Hepatocyte (in vitro differentiated cells): ENCODE measurements around the gene AMBRA1. TPM values are rescaled to one million over a fixed set of nuclear protein-coding genes. Genes with fewer than 3 reads are reported as not detected.

Experiments
- DNase-seq: peaks from one replicate; pipeline ENCODE4 v3.0.0-alpha.2; 2016; ENCODE audit warnings: low spot score
- H2AFZ ChIP-seq: fragments of 200-600 bp; sonication (generic); 2 replicates; pipeline ENCODE4 v1.6.0; 2016; ENCODE audit warnings: antibody characterized with exemption, mild to moderate bottlenecking
- H3K27ac ChIP-seq: fragments of 200-600 bp; sonication (generic); 2 replicates; pipeline ENCODE4 v1.5.1; 2016; ENCODE audit warnings: mild to moderate bottlenecking
- H3K27me3 ChIP-seq: fragments of 200-600 bp; sonication (generic); 2 replicates; pipeline ENCODE4 v1.6.1; 2016
- H3K36me3 ChIP-seq: fragments of 200-600 bp; sonication (generic); replicated peaks from 2 replicates; pipeline ENCODE4 v1.5.1; 2016; ENCODE audit warnings: low read depth; ENCODE audit not compliant: insufficient read depth
- H3K4me1 ChIP-seq: fragments of 200-600 bp; sonication (generic); 2 replicates; pipeline ENCODE4 v1.5.1; 2016; ENCODE audit warnings: mild to moderate bottlenecking, moderate library complexity; ENCODE audit not compliant: insufficient read depth
- H3K4me2 ChIP-seq: fragments of 200-600 bp; sonication (generic); 2 replicates; pipeline ENCODE4 v1.6.0; 2016
- H3K4me3 ChIP-seq: fragments of 200-600 bp; sonication (generic); 2 replicates; pipeline ENCODE4 v1.5.1; 2016; ENCODE audit warnings: mild to moderate bottlenecking
- H3K79me2 ChIP-seq: fragments of 200-600 bp; sonication (generic); 2 replicates; pipeline ENCODE4 v1.6.0; 2017; ENCODE audit warnings: mild to moderate bottlenecking
- H3K9me2 ChIP-seq: fragments of 200-600 bp; sonication (generic); replicated peaks from 2 replicates; pipeline ENCODE4 v1.6.0; 2017; ENCODE audit warnings: mild to moderate bottlenecking; ENCODE audit not compliant: insufficient read depth
- H3K9me3 ChIP-seq: fragments of 200-600 bp; sonication (generic); 2 replicates; pipeline ENCODE4 v1.5.1; 2016; ENCODE audit warnings: low read depth, mild to moderate bottlenecking
- H4K20me1 ChIP-seq: fragments of 200-600 bp; sonication (generic); 2 replicates; pipeline ENCODE4 v1.6.0; 2016; ENCODE audit warnings: mild to moderate bottlenecking; ENCODE audit not compliant: insufficient read depth, poor library complexity, severe bottlenecking
- CTCF ChIP-seq: fragments of 200-600 bp; sonication (generic); IDR thresholded peaks from 2 replicates; pipeline ENCODE4 v1.5.1; 2016; ENCODE audit warnings: antibody characterized with exemption, mild to moderate bottlenecking; ENCODE audit not compliant: poor library complexity
- EZH2 ChIP-seq: fragments of 200-600 bp; sonication (generic); IDR thresholded peaks from 2 replicates; pipeline ENCODE4 v1.6.1; 2016; ENCODE audit warnings: antibody characterized with exemption, mild to moderate bottlenecking, borderline replicate concordance
- EZH2phosphoT487 ChIP-seq: fragments of 200-600 bp; sonication (generic); IDR thresholded peaks from one replicate; pipeline ENCODE4 v1.6.1; 2018; ENCODE audit warnings: antibody characterized with exemption, mild to moderate bottlenecking, low read depth, moderate library complexity; ENCODE audit not compliant: unreplicated experiment, severe bottlenecking
- WGBS: methylation state at CpG from one replicate; pipeline ENCODE4 v1.1.6; 2016; ENCODE audit warnings: low lambda C conversion rate; ENCODE audit errors: missing lambda C conversion rate; 5-methylcytosine and 5-hydroxymethylcytosine counted together
- polyA plus RNA-seq: library from polyadenylated mRNA; unstranded; fragments of >200 nt; fragmentation: Nextera tagmentation; extraction: Ambion mirVana; gene quantifications from 2 replicates; pipeline ENCODE4 v1.2.1, GENCODE V29; 2016
- total RNA-seq: library from RNA; depleted of rRNA; stranded (reverse); fragments of >200 nt; gene quantifications from 2 replicates; pipeline ENCODE4 v1.2.3, GENCODE V29; 2014

AMBRA1 gene
- total and polyA plus RNA-seq, 2 experiments from 2014 or later = 7.2 to 31.2 TPM

GRCh38 chr11:46498968-46499367 lies 94.9 kb downstream of the AMBRA1 start:
- WGBS = 94% methylated on average over 2 of the region's 2 CpGs
- peaks cover 13% of the 10 kb centered on the region for H3K79me2 ChIP-seq
- no peaks in the 10 kb centered on the region for H3K9me3 ChIP-seq
- no peaks in the 10 kb centered on the region for H3K9me2 ChIP-seq
- no peak overlapping the region for H3K4me3 ChIP-seq
- peaks cover 4% of the 10 kb centered on the region for H4K20me1 ChIP-seq
- H2AFZ ChIP-seq = no peak overlapping the region
- H3K4me1 ChIP-seq = no peaks in the 10 kb centered on the region
- no peaks in the 10 kb centered on the region for H3K27me3 ChIP-seq
- TF ChIP-seq EZH2phosphoT487 (no peak), EZH2 (no peak), CTCF (no peak)
- no peaks in the 10 kb centered on the region for H3K36me3 ChIP-seq
- no peak for DNase-seq
- no peak overlapping the region for H3K27ac ChIP-seq
- H3K4me2 ChIP-seq = no peak overlapping the region

- Histone ChIP-seq H2AFZ (no peak overlapping the region), H3K36me3 (no peaks in the 10 kb centered on the region), H3K4me2 (no peak overlapping the region), H3K9me3 (no peaks in the 10 kb centered on the region), H4K20me1 (peaks cover 4% of the 10 kb centered on the region), H3K79me2 (peaks cover 8% of the 10 kb centered on the region), H3K9me2 (no peaks in the 10 kb centered on the region), H3K4me1 (no peaks in the 10 kb centered on the region), H3K4me3 (no peak overlapping the region), H3K27me3 (no peaks in the 10 kb centered on the region), H3K27ac (no peak overlapping the region)
- WGBS = 100% methylated on average over 1 of the region's 1 CpG
- no peak for TF ChIP-seq EZH2phosphoT487
- no peak for TF ChIP-seq CTCF
- TF ChIP-seq EZH2 = no peak
- DNase-seq = no peak
Observed at GRCh38 chr11:46498179-46498578, 95.6 kb downstream of the AMBRA1 start.

- peaks cover 8% of the 10 kb centered on the region for H3K79me2 ChIP-seq
- H3K27me3 ChIP-seq = no peaks in the 10 kb centered on the region
- H2AFZ ChIP-seq = no peak overlapping the region
- no peak overlapping the region for H3K4me2 ChIP-seq
- H3K36me3 ChIP-seq = no peaks in the 10 kb centered on the region
- H3K27ac ChIP-seq = no peak overlapping the region
- H3K9me2 ChIP-seq = no peaks in the 10 kb centered on the region
- TF ChIP-seq EZH2phosphoT487 = no peak
- TF ChIP-seq EZH2 = no peak
- no peak for TF ChIP-seq CTCF
- no peak for DNase-seq
- no peaks in the 10 kb centered on the region for H3K4me1 ChIP-seq
- 69% methylated on average over 4 of the region's 4 CpGs for WGBS
- no peak overlapping the region for H3K4me3 ChIP-seq
- no peaks in the 10 kb centered on the region for H3K9me3 ChIP-seq
- H4K20me1 ChIP-seq = peaks cover 4% of the 10 kb centered on the region
Observed at GRCh38 chr11:46497498-46497897, 96.3 kb downstream of the AMBRA1 start.

- no peak for DNase-seq
- peaks cover 4% of the 10 kb centered on the region for H4K20me1 ChIP-seq
- no peak overlapping the region for H3K4me3 ChIP-seq
- H3K4me2 ChIP-seq = no peak overlapping the region
- no peaks in the 10 kb centered on the region for H3K9me3 ChIP-seq
- no peaks in the 10 kb centered on the region for H3K9me2 ChIP-seq
- WGBS = 96% methylated on average over 9 of the region's 9 CpGs
- peaks cover under 1% of the 10 kb centered on the region for H3K79me2 ChIP-seq
- H3K27me3 ChIP-seq = no peaks in the 10 kb centered on the region
- H3K36me3 ChIP-seq = no peaks in the 10 kb centered on the region
- no peak overlapping the region for H2AFZ ChIP-seq
- H3K4me1 ChIP-seq = peaks cover 6% of the 10 kb centered on the region
- TF ChIP-seq EZH2 (no peak), EZH2phosphoT487 (no peak)
- H3K27ac ChIP-seq = no peak overlapping the region
Observed at GRCh38 chr11:46493791-46494190, 100.0 kb downstream of the AMBRA1 start.
